ENCODE results near the gene NFYB. TPM values are rescaled to one million over a fixed set of nuclear protein-coding genes. Genes with fewer than 3 reads are reported as not detected.

Gene NFYB
- total RNA-seq: 23.6 and 28.5 TPM in 2 replicates

GRCh38 chr12:104137902-104138796, at the start of gene NFYB:
TSS of gene NFYB (minus strand) at chr12:104138210. CDS start at chr12:104135453, 2,757 bp downstream.

Small RNAs within 50 kb of the gene (small RNA-seq; reads per million reads assigned to genes)
- gene RNA5SP370: not detected

Other genes starting within 250 kb of the NFYB start
- gene HSP90B1, start 207.8 kb downstream of the NFYB start, total RNA-seq: 800 and 928 TPM in 2 replicates
- gene TDG, start 172.3 kb downstream of the NFYB start, total RNA-seq: 46.0 and 50.7 TPM in 2 replicates
- gene GLT8D2, start 88.0 kb downstream of the NFYB start, total RNA-seq: 2.2 and 2.8 TPM in 2 replicates
- 19.5 and 22.5 TPM in 2 replicates for gene HCFC2, start 73.7 kb downstream of the NFYB start, total RNA-seq
- gene TXNRD1, start 77.6 kb upstream of the NFYB start, total RNA-seq: 966 and 987 TPM in 2 replicates
- gene EID3, start 165.5 kb upstream of the NFYB start, total RNA-seq: 35.5 and 38.6 TPM in 2 replicates